ENCODE data around the gene EDC4.

GRCh38 chr16:67923414-67924116, 50.7 kb downstream of the EDC4 start:
- no peak for TF ChIP-seq CTCF (conservative IDR thresholded peaks at IDR 0.05)
- no peak for TF ChIP-seq ZFX (IDR thresholded peaks at IDR 0.05)

Data from C4-2B (cell line).